Measurements from ENCODE around the gene ZNF674.

DNA sequence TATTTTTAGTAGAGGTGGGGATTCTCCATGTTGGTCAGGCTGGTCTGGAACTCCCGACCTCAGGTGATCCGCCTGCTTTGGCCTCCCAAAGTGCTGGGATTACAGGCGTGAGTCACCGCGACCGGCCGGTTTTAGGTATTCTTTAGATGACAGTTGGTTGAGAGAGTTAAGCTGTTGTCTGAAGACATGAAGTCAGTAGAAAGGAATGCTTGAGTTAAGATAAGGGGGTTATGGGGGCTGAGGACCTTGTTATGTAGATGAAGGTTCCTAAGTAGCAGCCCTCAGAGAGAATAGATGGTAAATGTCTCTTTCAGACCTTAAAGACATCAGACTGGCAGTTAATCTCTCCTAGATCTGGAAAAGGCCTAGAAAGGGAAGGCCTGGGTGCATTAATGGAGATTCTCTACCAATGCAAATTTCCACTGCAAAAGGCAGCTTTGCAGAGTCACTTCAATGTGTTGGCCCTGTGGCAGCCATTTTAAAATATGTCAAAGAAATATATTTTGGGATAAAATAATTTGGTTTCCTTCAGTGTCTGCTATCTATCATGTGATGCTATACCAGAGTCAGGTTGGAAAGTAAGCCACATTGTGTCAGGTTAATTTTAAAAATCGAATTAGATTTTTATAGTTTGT is 6.4 kb upstream of the ZNF674 start:
- TF ChIP-seq CTCF (IDR thresholded peaks at IDR 0.05) (no peak), POLR2A (IDR thresholded peaks at IDR 0.05) (no peak), POLR2AphosphoS5 (IDR thresholded peaks at IDR 0.05) (no peak)

Measured in stomach (tissue), 4 donors.